Endothelial cell (in vitro differentiated cells): ENCODE measurements around the gene WDR82. TPM values are rescaled to one million over a fixed set of nuclear protein-coding genes. Genes with fewer than 3 reads are reported as not detected.

ENCODE experiments used
- DNase-seq: peaks from one replicate; pipeline ENCODE4 v3.0.0; 2021; ENCODE audit warnings: low spot score
- H3K27ac Mint-ChIP-seq: one replicate; pipeline ENCODE4 v1.8.0; 2021; ENCODE audit warnings: mixed read lengths, inconsistent platforms; ENCODE audit not compliant: unreplicated experiment
- H3K27me3 Mint-ChIP-seq: one replicate; pipeline ENCODE4 v1.8.0; 2021; ENCODE audit warnings: mild to moderate bottlenecking, moderate library complexity, mixed read lengths, inconsistent platforms; ENCODE audit not compliant: unreplicated experiment
- H3K36me3 Mint-ChIP-seq: one replicate; pipeline ENCODE4 v1.8.0; 2021; ENCODE audit warnings: mild to moderate bottlenecking, low read depth, mixed read lengths, inconsistent platforms; ENCODE audit not compliant: unreplicated experiment
- H3K4me1 Mint-ChIP-seq: one replicate; pipeline ENCODE4 v1.8.0; 2021; ENCODE audit warnings: mild to moderate bottlenecking, mixed read lengths, inconsistent platforms; ENCODE audit not compliant: unreplicated experiment
- H3K4me3 Mint-ChIP-seq: one replicate; pipeline ENCODE4 v1.8.0; 2021; ENCODE audit warnings: mild to moderate bottlenecking, mixed read lengths, inconsistent platforms; ENCODE audit not compliant: unreplicated experiment
- H3K9me3 Mint-ChIP-seq: one replicate; pipeline ENCODE4 v1.8.0; 2021; ENCODE audit warnings: mixed read lengths, inconsistent platforms; ENCODE audit not compliant: unreplicated experiment
- total RNA-seq: library from RNA; stranded (reverse); fragmentation: NEBNext Ultra II Directional; extraction: Animal tissue kit (Norgen Biotek cat#: 25700); gene quantifications from one replicate; pipeline ENCODE4 v1.2.1, GENCODE V29; 2021; ENCODE audit not compliant: unreplicated experiment
- TF ChIP-seq, protein P1 (sequence below): fragments of 200-600 bp; sonication (generic); IDR thresholded peaks from one replicate; pipeline ENCODE4 v1.5.0; 2021; ENCODE audit warnings: antibody characterized with exemption; ENCODE audit not compliant: unreplicated experiment

Gene WDR82
- total RNA-seq, 1 donor from 2014 or later: 72.3 TPM

DNA sequence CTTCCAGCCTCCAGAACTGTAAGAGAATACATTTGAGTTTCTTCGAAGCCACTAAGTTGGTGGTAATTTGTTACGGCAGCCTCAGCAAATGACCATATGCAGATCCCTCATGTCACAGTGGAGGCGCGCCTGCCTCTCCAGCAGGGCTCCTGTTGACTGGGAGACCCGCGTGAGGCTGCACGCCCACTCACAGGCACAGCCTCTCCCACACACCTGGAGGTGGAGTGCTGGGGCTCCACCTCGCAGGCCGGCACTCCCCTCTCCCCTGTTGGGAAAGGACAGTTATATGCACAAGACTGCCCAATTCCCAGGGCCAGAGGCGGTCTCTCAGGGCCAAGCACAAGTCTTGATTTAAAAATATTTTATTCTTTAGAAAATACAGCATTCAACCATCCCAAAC, 50.2 kb downstream of the WDR82 start:
- TF ChIP-seq, protein P1, sequence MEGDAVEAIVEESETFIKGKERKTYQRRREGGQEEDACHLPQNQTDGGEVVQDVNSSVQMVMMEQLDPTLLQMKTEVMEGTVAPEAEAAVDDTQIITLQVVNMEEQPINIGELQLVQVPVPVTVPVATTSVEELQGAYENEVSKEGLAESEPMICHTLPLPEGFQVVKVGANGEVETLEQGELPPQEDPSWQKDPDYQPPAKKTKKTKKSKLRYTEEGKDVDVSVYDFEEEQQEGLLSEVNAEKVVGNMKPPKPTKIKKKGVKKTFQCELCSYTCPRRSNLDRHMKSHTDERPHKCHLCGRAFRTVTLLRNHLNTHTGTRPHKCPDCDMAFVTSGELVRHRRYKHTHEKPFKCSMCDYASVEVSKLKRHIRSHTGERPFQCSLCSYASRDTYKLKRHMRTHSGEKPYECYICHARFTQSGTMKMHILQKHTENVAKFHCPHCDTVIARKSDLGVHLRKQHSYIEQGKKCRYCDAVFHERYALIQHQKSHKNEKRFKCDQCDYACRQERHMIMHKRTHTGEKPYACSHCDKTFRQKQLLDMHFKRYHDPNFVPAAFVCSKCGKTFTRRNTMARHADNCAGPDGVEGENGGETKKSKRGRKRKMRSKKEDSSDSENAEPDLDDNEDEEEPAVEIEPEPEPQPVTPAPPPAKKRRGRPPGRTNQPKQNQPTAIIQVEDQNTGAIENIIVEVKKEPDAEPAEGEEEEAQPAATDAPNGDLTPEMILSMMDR: no peak
- H3K27me3 Mint-ChIP-seq: peaks cover 23% of the 10 kb centered on the region
- H3K27ac Mint-ChIP-seq: no peak overlapping the region
- H3K9me3 Mint-ChIP-seq: no peaks in the 10 kb centered on the region
- H3K36me3 Mint-ChIP-seq: peaks cover 18% of the 10 kb centered on the region
- no peak for DNase-seq
- H3K4me1 Mint-ChIP-seq: no peaks in the 10 kb centered on the region
- H3K4me3 Mint-ChIP-seq: no peak overlapping the region

DNA sequence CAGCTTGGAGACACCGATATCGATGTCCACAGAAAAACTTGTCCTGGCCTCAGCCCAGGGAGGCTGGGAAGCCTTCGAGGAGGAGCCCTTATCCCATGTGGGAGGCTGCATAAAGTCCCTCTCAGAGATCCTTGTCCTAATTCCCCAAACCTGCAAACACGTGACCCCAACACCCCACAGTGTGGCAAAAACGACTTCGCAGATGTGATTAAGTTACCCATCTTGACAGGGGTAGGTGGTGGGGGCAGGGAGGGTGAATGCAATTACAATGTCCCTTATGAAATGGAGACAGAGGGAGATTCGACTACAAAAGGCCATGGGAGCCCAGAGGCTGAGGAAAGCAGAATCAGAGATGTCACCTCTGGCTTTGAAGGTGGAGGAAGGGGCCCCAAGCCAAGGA, 50.7 kb downstream of the WDR82 start:
- Mint-ChIP-seq H3K9me3 (no peaks in the 10 kb centered on the region), H3K27ac (no peak overlapping the region), H3K4me3 (no peak overlapping the region), H3K36me3 (peaks cover 18% of the 10 kb centered on the region), H3K4me1 (no peaks in the 10 kb centered on the region), H3K27me3 (peaks cover 28% of the 10 kb centered on the region)
- TF ChIP-seq, protein P1: no peak
- DNase-seq: no peak

DNA sequence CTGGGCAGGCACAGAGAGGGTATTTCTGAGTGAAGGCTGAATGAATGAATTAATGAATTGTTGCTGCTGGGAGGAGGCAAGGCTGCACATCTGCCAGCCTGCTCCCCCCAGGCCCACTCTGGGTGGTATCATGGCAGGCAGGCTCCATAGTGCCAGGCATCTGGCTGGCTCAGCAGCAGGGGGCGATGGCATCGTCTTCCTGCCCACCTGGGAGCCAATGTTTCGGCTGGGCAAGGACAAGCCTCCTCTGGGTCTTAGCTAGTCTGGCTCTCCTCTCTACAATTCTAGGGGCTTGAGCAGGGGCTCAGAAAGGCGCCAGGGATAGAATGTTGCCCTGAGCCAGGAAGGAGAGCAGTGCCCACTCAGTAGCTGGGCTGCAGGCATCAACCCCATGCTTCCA, 51.3 kb downstream of the WDR82 start:
- H3K4me3 Mint-ChIP-seq: no peak overlapping the region
- H3K27me3 Mint-ChIP-seq: peaks cover 28% of the 10 kb centered on the region
- peaks cover 18% of the 10 kb centered on the region for H3K36me3 Mint-ChIP-seq
- H3K4me1 Mint-ChIP-seq: no peaks in the 10 kb centered on the region
- TF ChIP-seq, protein P1: no peak
- no peak overlapping the region for H3K27ac Mint-ChIP-seq
- no peak for DNase-seq
- H3K9me3 Mint-ChIP-seq: no peaks in the 10 kb centered on the region

DNA sequence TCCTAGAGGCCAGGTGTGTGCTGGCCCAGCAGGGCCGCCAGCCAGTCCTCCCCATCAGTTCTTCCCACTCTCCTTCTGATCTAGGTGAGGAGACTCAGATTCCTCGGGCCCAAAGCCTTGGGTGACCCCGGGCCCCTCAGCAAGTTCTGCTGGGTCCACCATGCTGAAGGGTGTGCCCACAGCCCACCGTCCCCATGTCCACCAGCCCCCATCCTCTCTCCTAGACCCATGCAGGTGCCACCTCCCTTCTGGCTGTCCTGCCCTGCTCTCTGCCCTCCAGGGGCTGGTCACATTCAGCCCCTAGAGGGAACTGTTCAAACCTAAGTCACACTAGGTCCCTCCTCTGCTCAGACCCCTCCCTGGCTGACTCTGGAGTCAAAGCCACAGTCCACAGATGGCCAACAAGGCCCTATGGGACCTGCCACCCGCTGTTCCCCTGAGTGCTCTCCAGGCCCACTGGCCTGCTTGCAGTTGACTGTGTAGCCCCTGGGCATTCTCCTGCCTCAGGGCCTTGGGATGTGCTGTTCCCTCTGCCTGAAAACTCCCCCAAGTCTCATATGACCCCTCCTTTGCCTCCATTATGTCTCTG, 52.1 kb downstream of the WDR82 start:
- peak overlapping the region; percentile 2 for H3K27ac Mint-ChIP-seq
- no peaks in the 10 kb centered on the region for H3K4me1 Mint-ChIP-seq
- TF ChIP-seq, protein P1: no peak
- no peaks in the 10 kb centered on the region for H3K9me3 Mint-ChIP-seq
- no peak overlapping the region for H3K4me3 Mint-ChIP-seq
- peaks cover 18% of the 10 kb centered on the region for H3K36me3 Mint-ChIP-seq
- H3K27me3 Mint-ChIP-seq: peaks cover 28% of the 10 kb centered on the region
- DNase-seq: no peak

DNA sequence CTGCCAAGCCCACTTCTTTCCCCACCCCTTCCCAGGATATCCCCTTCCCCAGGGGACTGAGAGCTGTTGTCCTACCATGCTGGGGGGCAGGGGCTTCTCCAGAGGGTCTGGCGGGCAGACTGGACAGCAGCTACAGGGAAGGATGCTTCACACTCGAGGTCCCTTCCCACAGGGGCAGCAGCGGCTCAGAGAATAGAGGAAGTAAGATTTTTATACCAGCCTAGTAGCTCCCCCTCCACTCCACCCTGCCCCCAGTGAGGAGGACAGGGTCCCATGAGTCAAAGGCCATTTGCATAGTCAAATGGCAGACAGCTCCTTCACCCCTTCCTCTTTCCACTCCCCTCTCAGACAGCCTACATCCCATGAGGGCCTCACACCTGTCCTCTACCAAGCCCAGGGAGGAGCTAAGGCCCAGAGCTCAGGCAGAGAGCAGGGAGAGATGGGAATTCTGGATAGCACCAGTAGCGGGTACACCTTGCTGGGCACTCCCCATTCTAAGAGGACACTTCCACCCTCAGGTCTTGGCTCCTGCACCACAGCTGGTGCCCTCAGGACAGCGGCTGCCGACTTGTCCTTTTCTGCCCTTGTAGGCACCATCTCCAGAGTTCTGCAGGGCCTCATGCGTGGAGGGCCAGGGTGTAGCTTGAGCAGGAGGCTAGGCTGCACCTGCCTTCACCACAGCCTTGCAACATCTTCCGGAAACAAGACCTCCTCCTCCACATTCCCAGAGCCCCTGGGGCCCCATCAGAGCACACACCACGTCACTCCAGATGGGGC, 52.8 kb downstream of the WDR82 start, which contains the start of gene TLR9:
Gene TLR9, minus strand, starts transcription at position 194 of the 777 bp plus-strand sequence. Its CDS starts 116 bp downstream, at position 78.
- no peak for DNase-seq
- no peak within 1 kb of the TSS for H3K4me3 Mint-ChIP-seq
- peaks cover 18% of the 10 kb centered on the region for H3K36me3 Mint-ChIP-seq
- H3K27me3 Mint-ChIP-seq: peaks cover 30% of the 10 kb centered on the region
- H3K27ac Mint-ChIP-seq: peak within 1 kb of the TSS; percentile 37
- no peaks in the 10 kb centered on the region for H3K4me1 Mint-ChIP-seq
- TF ChIP-seq, protein P1: no peak
- H3K9me3 Mint-ChIP-seq: no peaks in the 10 kb centered on the region
